SKM-1 treated with dmso at 0.1 percent for 144 hours (cell line): Measurements from ENCODE around the gene PTPRB.
"Not testable (repeated sequence)": the region's sequence is repeated elsewhere in the genome, so short reads cannot be mapped to it uniquely, and the experiment has no call there.

Source experiments
- DNase-seq: peaks from one replicate; lab custom pipeline; 2025; ENCODE audit not compliant: unreplicated experiment; lab: John Stamatoyannopoulos, UW

PTPRB gene

GRCh38 chr12:70549340-70550179 lies 87.7 kb downstream of the PTPRB start:
- no peak for DNase-seq

- no peak for DNase-seq
These were observed 93.8 kb downstream of the PTPRB start for GRCh38 chr12:70543444-70543843.

GRCh38 chr12:70540996-70541395 lies 96.2 kb downstream of the PTPRB start:
- no peak for DNase-seq

- DNase-seq, result no peak
These were observed 100.6 kb downstream of the PTPRB start for GRCh38 chr12:70536650-70537049.

GRCh38 chr12:70535896-70536374 lies 101.3 kb downstream of the PTPRB start:
- DNase-seq, result no peak

- DNase-seq, result no peak
These were observed 102.8 kb downstream of the PTPRB start for GRCh38 chr12:70534466-70534865.

- no peak for DNase-seq
These were observed 107.6 kb downstream of the PTPRB start for GRCh38 chr12:70529647-70530046.

GRCh38 chr12:70520847-70521246 lies 116.4 kb downstream of the PTPRB start:
- no peak for DNase-seq

GRCh38 chr12:70513426-70513825 lies 123.8 kb downstream of the PTPRB start:
- DNase-seq, result no peak

GRCh38 chr12:70508178-70508577 lies 129.1 kb downstream of the PTPRB start:
- no peak for DNase-seq

GRCh38 chr12:70507442-70507841 lies 129.8 kb downstream of the PTPRB start:
- DNase-seq, result no peak

- no peak for DNase-seq
These were observed 139.7 kb downstream of the PTPRB start for GRCh38 chr12:70497508-70497907.

GRCh38 chr12:70492904-70493303 lies 144.3 kb downstream of the PTPRB start:
- not testable (repeated sequence) for DNase-seq

GRCh38 chr12:70490928-70491327 lies 146.3 kb downstream of the PTPRB start:
- not testable (repeated sequence) for DNase-seq

GRCh38 chr12:70487440-70487839 lies 149.8 kb downstream of the PTPRB start:
- DNase-seq, result no peak

- no peak for DNase-seq
These were observed 150.6 kb downstream of the PTPRB start for GRCh38 chr12:70486588-70486987.

GRCh38 chr12:70485704-70486103 lies 151.5 kb downstream of the PTPRB start:
- no peak for DNase-seq

GRCh38 chr12:70484464-70484863 lies 152.8 kb downstream of the PTPRB start:
- DNase-seq, result no peak

- no peak for DNase-seq
These were observed 154.5 kb downstream of the PTPRB start for GRCh38 chr12:70482764-70483163.

GRCh38 chr12:70469221-70469820 lies 167.9 kb downstream of the PTPRB start:
- DNase-seq, result peak; percentile 37

- no peak for DNase-seq
These were observed 168.5 kb downstream of the PTPRB start for GRCh38 chr12:70468741-70469140.
